HG03139 (cell line): ENCODE results near the gene RAPGEF5.

Source experiments
- ATAC-seq: cut with Tn5 transposase; IDR thresholded peaks from one replicate; pipeline ENCODE4 v1.9.1; 2021; ENCODE audit not compliant: unreplicated experiment

Gene RAPGEF5

DNA sequence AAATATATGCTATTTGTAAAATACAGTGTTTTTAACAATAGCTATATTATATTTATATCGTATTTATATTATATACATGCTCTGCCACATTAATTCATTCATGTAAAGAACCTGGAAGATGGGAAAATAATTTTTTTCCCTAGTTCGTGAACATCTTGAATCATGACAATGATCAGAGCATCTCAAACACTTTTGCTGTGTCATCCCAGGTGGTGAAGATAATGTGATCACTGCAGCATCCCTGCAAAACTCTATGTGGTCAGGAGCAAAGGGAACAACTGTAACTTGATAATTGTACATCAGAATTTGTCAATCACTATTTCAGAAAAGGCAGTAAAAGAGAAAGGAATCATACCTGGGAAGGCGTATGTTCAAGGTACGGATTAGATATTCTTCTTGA is 39.3 kb downstream of the RAPGEF5 start:
- ATAC-seq: no peak

DNA sequence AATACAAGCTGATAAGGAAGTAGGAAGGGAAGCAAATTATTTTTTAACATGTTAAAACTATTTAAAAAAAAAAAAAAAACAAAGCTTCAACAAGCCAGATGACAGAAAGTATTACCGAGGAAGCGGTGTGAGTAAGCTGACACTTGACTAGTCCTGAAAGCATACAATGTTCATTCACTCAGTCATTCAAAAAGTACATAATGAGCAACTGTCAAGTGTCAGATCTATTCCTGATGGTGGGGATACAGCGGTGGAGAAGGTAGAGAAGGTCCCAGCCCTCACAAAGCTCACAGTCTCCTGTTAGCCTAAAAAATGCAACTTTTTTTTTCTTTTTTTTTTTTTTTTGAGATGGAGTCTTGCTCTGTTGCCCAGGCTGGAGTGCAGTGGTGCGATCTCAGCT is 40.0 kb downstream of the RAPGEF5 start:
- no peak for ATAC-seq

DNA sequence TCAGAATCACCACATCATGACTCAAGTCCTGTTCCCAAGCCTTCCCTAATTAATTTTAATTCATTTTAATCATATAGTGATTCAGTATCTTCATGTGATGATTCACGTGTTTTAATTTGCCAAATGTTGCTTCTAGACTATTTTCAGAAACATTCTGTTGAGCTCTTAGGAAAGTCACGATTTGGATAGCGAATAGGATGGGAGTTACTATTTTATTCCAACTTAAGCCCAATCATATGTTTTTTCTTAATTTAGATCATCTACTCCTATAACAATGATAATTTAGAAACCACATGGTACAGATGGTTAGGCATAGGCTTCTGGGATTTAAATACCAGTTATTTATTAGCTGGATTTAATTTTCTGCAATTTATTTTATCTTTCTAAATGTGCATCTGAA is 49.1 kb downstream of the RAPGEF5 start:
- ATAC-seq: no peak

- ATAC-seq: no peak
Measured at GRCh38 chr7:22305706-22306105, 51.2 kb downstream of the RAPGEF5 start.

- no peak for ATAC-seq
Measured at GRCh38 chr7:22302951-22303423, 54.0 kb downstream of the RAPGEF5 start.

DNA sequence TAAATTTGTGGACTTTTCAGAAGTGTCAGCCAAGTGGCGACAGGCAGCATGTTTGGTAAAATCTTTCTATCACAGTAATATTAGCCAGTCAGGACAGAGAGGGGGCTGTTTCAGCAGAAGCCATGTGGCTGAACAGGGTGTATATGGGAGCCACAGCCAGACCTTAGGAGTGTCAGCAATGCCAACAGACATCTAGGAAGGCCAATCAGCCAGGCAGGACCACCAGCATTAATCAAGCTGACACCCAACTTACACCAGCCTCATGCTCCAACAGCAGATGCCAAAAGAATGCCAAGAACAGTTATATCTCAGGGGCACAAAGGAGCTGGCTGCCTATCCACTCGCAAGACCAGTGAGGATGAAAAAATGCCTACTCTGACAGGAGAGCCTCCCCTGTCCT is 54.8 kb downstream of the RAPGEF5 start:
- no peak for ATAC-seq

GRCh38 chr7:22301790-22302189 is 55.2 kb downstream of the RAPGEF5 start:
- no peak for ATAC-seq

- ATAC-seq: no peak
Measured at GRCh38 chr7:22300839-22301238, 56.1 kb downstream of the RAPGEF5 start.

DNA sequence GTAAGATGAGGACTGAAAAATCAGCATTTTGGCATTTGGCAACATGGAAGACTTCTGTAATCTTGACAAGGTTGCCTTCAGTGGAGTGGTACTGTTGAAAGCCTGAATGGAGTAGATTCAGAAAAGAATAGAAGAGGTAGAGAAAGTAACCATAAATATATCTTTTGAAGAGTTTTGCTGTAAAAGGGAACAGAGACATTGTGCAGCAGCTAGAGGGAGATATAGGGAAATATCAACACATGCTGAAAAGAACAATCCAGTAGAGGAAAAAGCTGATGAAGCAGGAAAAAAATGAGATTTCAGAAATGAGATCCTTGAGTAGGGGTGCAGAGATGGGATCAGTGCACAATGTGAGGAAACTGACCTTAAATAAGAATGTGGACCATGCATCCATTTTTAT is 60.0 kb downstream of the RAPGEF5 start:
- no peak for ATAC-seq

DNA sequence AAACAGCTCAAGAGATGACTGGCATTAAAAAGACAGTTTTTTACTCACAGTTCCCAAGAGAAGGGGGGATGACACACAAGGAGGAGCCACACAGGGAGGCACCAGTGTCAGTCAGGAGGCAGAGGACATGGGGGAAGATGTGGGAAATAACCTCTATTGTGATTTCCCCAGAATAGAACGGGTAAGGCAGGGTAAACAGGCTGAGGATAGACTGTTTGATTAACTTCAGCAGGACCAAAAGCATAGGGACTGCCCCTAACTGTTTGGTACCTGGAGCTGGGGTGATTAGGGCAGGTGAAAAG is 60.7 kb downstream of the RAPGEF5 start:
- no peak for ATAC-seq

DNA sequence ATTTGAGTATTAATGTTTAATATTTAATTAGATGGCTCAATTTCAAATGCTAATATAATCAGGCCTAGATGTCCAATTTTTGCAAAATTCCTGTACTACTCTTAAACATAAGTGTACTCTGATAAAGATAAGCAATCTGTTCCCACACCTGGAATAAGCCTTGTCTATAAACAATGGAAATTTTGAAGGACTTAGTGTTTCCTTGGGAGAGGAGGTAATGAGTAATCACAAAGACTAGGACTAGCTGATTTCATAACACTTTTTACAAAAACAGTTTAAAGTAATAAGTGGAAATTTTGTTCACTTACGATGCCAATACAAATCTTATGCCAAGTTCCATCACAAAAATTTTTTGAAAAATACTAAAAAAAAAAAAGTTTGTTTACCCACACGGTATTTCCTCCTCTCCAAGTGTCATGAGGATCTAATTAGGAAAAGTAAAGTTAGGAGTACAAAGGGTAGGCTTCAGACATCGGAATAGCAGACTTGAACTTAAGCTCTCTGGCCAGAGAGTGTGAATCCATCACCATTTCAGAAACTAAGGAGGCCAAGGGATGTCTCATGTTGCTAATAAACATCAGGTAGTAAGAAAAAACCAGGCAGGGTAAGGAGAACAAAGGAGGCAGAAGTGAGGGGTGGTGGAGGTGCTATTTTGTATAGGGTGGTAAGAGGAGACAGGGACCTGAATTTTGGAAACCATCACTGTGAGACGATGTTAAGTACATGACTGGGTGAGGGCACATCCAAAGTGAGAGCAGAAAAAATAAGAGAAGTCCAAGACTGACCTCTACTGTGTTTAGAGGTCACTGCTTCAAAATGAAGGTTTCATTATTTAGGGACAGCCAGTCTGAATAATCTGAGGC is 61.3 kb downstream of the RAPGEF5 start:
- ATAC-seq: no peak

- no peak for ATAC-seq
Measured at GRCh38 chr7:22292531-22292930, 64.4 kb downstream of the RAPGEF5 start.

GRCh38 chr7:22291977-22292376 is 65.0 kb downstream of the RAPGEF5 start:
- no peak for ATAC-seq

- ATAC-seq: no peak
Measured at GRCh38 chr7:22288202-22288601, 68.8 kb downstream of the RAPGEF5 start.

- no peak for ATAC-seq
Measured at GRCh38 chr7:22287412-22287811, 69.5 kb downstream of the RAPGEF5 start.

GRCh38 chr7:22286436-22286835 is 70.5 kb downstream of the RAPGEF5 start:
- ATAC-seq: no peak

DNA sequence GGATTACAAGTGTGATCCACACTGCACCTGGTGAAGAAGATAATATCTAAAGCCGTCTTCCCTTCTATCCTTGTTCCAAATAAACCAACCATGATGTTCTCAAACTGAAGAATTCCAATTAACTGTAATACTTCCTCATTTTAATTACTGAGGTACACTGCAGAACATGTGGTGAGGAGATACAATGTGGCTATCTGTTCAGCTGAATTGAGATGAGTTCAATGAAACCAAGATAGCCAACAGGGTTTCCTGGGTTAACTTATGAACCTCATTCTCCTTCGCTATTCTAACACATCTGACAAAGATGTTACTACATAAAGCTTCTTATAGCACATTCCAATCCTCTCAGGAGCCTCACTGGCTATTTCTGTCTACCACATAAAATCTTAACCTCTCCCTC is 75.5 kb downstream of the RAPGEF5 start:
- ATAC-seq: no peak

DNA sequence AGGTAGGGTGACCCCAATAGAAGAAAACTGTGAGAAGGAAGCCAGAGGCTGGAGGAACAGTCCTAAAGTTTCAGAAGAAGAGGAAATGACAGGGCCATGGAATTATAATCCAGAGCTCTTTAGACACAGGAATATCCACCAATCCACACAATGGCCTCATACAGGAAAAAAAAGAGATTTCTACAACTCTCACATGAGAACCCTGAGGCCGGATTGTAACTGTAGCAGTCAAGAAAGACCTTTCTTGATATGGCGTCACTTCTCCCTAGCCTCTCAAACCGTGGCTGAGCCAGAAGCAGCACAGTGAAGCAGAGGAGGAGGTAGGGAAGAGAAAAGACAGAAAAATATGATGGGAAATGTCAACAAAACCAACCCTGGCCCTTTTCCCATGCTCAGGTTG is 76.9 kb downstream of the RAPGEF5 start:
- ATAC-seq: no peak

DNA sequence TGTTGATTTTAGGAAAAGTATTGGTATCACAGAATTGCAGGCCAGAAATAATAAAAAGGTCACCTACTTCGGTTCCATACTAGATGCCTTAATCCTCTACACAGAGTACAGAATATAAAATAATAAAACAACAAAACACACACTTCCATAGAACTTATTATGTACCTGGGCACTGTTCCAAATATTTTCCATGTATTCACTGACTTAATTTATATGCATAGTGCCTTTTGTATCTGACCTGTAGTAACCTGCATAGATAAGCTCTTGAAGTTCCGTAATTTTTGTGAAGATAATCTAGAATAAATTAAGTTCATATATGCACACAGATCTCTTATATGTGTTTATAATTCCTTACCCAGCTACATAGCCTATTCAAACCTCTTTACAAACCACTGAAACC is 78.3 kb downstream of the RAPGEF5 start:
- no peak for ATAC-seq

DNA sequence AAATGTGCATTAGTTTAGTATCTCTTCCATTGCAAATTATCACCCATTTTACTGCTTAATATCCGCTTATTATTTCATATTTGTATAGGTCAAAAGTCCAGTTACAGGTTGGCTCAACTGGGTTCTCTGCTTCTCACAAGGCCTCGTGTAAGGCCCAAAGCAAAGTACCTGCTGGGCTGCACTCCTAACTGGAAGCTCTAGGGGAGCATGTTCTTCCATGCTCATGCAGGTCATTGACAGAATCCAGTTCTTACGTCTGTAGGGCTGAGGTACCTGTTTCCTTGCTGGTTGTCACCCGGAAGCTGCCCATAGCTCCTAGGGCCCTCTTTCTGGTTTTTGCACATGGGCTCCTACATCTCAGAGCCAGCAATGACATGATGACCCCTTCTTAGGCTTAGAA is 79.6 kb downstream of the RAPGEF5 start:
- no peak for ATAC-seq

- ATAC-seq: no peak
Measured at GRCh38 chr7:22275661-22276060, 81.3 kb downstream of the RAPGEF5 start.

DNA sequence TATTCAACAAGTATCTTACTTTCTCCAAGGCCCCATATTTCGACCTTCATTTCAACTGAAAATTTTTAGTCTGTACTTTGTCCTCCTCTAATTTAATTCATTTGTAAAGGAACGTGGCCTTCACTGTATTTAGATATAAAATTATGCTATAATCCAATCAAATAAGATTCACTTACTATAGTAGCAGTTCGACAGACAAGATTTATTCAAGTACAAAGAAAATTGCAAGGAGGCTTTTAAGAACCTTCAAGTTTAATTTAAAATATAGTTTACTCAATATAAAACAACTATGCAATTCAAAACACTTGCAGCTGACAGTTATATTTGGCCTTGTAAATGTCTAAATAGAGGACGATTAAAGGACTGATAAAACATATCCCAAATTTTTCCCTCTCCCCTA is 85.6 kb downstream of the RAPGEF5 start:
- no peak for ATAC-seq

GRCh38 chr7:22270371-22270770 is 86.6 kb downstream of the RAPGEF5 start:
- no peak for ATAC-seq
